ENCODE results near the gene PDE4B. TPM values are rescaled to one million over a fixed set of nuclear protein-coding genes. Genes with fewer than 3 reads are reported as not detected.

Gene PDE4B
- polyA plus RNA-seq, 1 donor from 2014 or later: 135 TPM

DNA sequence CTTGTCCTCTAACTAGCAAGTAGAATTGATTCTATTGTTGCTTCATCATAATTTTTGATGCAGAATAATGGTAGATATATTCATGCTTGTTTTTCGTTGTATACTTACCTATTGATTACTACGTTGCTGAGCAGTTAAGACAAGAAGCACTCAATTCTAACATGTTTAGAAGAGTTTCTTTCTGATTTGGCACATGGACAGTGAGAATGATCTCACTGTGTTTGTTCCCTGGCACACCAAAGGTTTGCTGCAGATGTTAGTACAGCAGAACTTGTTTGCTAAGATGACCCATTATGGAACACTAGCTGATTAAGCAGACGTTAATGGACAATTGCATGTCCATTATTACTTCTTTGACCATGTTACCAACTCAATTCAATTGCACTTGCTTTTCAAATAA is 556.5 kb downstream of the PDE4B start:
- no peak overlapping the region for H3K4me3 ChIP-seq (ENCODE audit: low read length)
- H3K27me3 ChIP-seq (ENCODE audit: insufficient read depth, low read depth, low read length): no peaks in the 10 kb centered on the region
- no peak overlapping the region for H3K9ac ChIP-seq (ENCODE audit: low read length)
- H3K27ac ChIP-seq (ENCODE audit: low read length): no peak overlapping the region
- no peaks in the 10 kb centered on the region for H3K9me3 ChIP-seq (ENCODE audit: low read length)
- no peaks in the 10 kb centered on the region for H3K9me2 ChIP-seq (ENCODE audit: insufficient read depth, low read length)
- H3K36me3 ChIP-seq (ENCODE audit: insufficient read depth, low read length): no peaks in the 10 kb centered on the region
- no peak overlapping the region for H2AFZ ChIP-seq (ENCODE audit: low read depth, low read length)
- H3K4me2 ChIP-seq (ENCODE audit: low read length): no peak overlapping the region
- TF ChIP-seq, protein P1, sequence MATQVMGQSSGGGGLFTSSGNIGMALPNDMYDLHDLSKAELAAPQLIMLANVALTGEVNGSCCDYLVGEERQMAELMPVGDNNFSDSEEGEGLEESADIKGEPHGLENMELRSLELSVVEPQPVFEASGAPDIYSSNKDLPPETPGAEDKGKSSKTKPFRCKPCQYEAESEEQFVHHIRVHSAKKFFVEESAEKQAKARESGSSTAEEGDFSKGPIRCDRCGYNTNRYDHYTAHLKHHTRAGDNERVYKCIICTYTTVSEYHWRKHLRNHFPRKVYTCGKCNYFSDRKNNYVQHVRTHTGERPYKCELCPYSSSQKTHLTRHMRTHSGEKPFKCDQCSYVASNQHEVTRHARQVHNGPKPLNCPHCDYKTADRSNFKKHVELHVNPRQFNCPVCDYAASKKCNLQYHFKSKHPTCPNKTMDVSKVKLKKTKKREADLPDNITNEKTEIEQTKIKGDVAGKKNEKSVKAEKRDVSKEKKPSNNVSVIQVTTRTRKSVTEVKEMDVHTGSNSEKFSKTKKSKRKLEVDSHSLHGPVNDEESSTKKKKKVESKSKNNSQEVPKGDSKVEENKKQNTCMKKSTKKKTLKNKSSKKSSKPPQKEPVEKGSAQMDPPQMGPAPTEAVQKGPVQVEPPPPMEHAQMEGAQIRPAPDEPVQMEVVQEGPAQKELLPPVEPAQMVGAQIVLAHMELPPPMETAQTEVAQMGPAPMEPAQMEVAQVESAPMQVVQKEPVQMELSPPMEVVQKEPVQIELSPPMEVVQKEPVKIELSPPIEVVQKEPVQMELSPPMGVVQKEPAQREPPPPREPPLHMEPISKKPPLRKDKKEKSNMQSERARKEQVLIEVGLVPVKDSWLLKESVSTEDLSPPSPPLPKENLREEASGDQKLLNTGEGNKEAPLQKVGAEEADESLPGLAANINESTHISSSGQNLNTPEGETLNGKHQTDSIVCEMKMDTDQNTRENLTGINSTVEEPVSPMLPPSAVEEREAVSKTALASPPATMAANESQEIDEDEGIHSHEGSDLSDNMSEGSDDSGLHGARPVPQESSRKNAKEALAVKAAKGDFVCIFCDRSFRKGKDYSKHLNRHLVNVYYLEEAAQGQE (IDR thresholded peaks at IDR 0.05; ENCODE audit: borderline replicate concordance): no peak
- no peak for TF ChIP-seq TAF1 (IDR thresholded peaks at IDR 0.05; ENCODE audit: low read depth)
- TF ChIP-seq EP300 (conservative IDR thresholded peaks at IDR 0.05; ENCODE audit: poor library complexity, severe bottlenecking): no peak
- TF ChIP-seq SMC3 (conservative IDR thresholded peaks at IDR 0.05; ENCODE audit: poor library complexity): no peak
- TF ChIP-seq EZH2 (IDR thresholded peaks at IDR 0.05; ENCODE audit: borderline replicate concordance, insufficient read depth, low read length, poor library complexity, severe bottlenecking): no peak
- TF ChIP-seq MXI1 (conservative IDR thresholded peaks at IDR 0.05; ENCODE audit: poor library complexity, severe bottlenecking): no peak
- TF ChIP-seq RAD21 (conservative IDR thresholded peaks at IDR 0.05): no peak
- TF ChIP-seq POLR2AphosphoS5 (IDR thresholded peaks at IDR 0.05): no peak
- TF ChIP-seq CTCF (IDR thresholded peaks at IDR 0.05; ENCODE audit: poor library complexity, severe bottlenecking): no peak
- H3F3A ChIP-seq (ENCODE audit: insufficient read depth, low read length, poor library complexity, severe bottlenecking): peaks cover 4% of the 10 kb centered on the region
- H3K79me2 ChIP-seq (replicated peaks; ENCODE audit: insufficient read depth, low read length): peaks cover 4% of the 10 kb centered on the region
- H4K20me1 ChIP-seq (ENCODE audit: insufficient read depth): no peaks in the 10 kb centered on the region

DNA sequence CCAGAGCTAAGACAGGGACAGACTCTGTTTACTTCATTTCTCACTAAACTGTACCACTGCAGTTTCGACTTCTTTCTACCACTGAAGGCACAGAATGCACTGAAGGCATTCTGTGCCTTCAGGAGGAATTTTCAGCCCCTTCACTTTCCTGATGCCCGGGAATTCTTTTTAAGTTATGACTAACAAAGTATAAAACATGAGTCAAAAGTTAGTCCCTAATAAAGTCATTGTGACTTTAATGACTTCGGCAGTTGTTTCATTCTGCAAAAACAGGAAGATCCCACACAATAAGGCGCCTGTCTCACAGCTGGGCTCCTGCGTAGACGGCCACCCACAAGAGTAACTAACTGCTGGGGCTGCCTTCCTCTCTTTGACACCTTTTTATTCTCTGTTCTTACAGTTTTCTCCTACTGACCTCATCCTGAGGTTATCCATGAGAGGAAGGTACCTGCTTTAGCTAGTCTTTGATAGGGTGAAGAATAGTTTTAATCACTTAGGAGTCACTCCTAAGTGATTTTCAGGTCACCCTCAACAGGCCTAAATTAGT is 557.4 kb downstream of the PDE4B start:
- Histone ChIP-seq H3K79me2 (replicated peaks; ENCODE audit: insufficient read depth, low read length) (peaks cover 9% of the 10 kb centered on the region), H3K27me3 (ENCODE audit: insufficient read depth, low read depth, low read length) (no peaks in the 10 kb centered on the region), H3F3A (ENCODE audit: insufficient read depth, low read length, poor library complexity, severe bottlenecking) (peaks cover 4% of the 10 kb centered on the region), H3K9me3 (ENCODE audit: low read length) (no peaks in the 10 kb centered on the region), H3K27ac (ENCODE audit: low read length) (no peak overlapping the region), H3K36me3 (ENCODE audit: insufficient read depth, low read length) (no peaks in the 10 kb centered on the region), H2AFZ (ENCODE audit: low read depth, low read length) (no peak overlapping the region), H3K4me3 (ENCODE audit: low read length) (no peak overlapping the region), H4K20me1 (ENCODE audit: insufficient read depth) (no peaks in the 10 kb centered on the region), H3K9ac (ENCODE audit: low read length) (no peak overlapping the region), H3K4me2 (ENCODE audit: low read length) (no peak overlapping the region), H3K9me2 (ENCODE audit: insufficient read depth, low read length) (no peaks in the 10 kb centered on the region)
- TF ChIP-seq EP300 (conservative IDR thresholded peaks at IDR 0.05; ENCODE audit: poor library complexity, severe bottlenecking) (no peak), EZH2 (IDR thresholded peaks at IDR 0.05; ENCODE audit: borderline replicate concordance, insufficient read depth, low read length, poor library complexity, severe bottlenecking) (no peak), SMC3 (conservative IDR thresholded peaks at IDR 0.05; ENCODE audit: poor library complexity) (no peak)
- TF ChIP-seq, protein P1 (IDR thresholded peaks at IDR 0.05; ENCODE audit: borderline replicate concordance): no peak

Measured in neural cell (in vitro differentiated cells).